ACHN (cell line): ENCODE data around the gene KDM4E.
"Not testable (repeated sequence)": the region's sequence is repeated elsewhere in the genome, so short reads cannot be mapped to it uniquely, and the experiment has no call there.

ENCODE experiments used
- DNase-seq: peaks from one replicate; pipeline ENCODE4 v3.0.0-alpha.2; 2015
- in situ Hi-C: cut with HindIII; loops from 2 replicates; pipeline ENCODE4 v1.10.0; 2017; ENCODE audit warnings: low sequenced_read_pairs, low pct_ligation_motif_present, low pct_unique_long_range_greater_than_20kb

Gene KDM4E

DNA sequence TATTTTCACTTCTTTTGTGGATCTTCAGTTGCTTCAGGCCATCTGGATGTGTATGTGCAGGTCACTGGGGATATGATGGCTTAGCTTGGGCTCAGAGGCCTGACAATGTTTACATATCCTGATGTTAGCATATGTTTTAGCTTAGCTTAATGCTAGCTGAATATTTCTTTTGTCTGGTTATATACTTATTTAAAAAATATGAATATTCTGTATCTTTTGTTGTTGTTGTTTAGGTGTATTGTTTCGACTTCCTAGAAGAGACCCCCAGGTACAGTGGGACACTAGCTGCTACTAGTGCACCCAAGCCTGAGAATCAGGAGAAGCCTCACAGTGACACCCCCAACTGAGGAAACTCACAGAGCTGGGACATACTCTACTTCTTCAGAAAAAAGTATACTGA lies at the start of gene KDM4E:
Gene KDM4E, plus strand, starts transcription at position 301 of the 400 bp plus-strand sequence. CDS start 300 bp downstream, outside the sequence.
- DNase-seq, result no peak
- in situ Hi-C loops, result no loop called here

DNA sequence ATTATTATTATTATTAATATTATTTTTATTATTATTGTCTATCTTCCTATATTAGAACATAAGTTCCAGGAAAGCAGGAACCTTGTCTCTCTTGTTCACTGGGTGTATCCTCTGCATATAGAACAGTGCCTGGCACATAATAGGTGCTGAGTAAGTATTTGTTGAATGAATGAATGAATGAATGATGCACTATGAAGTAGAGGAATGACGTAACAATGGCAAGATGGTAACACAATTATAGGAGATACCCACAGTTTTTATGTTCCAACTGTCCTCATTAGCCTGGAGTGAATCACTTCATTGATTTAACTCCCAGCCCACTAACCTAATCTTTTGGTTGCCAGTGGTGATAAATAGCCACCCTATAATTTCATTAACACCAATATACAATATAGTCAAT lies 49.5 kb upstream of the KDM4E start:
- in situ Hi-C loops, result no loop called here
- DNase-seq, result no peak

DNA sequence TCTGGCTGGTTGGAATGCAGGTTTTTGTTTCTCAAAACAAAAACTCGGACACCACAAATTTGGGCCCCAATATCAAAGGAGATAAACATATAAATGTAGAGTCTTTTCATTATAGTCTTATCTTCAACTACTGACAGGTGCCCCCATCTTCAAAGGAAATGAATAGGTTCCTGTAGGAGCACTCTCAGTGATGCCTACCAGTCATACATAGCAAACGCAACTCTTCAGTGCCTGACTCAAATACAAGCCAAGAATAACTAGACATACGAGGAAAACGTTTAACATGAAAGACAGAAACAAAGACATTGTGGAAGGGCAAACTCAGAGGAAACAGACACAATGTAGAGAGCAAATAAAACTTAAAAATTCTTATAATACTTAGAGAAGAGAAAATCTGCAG lies 37.7 kb upstream of the KDM4E start:
- in situ Hi-C loops, result no loop called here
- DNase-seq, result no peak

DNA sequence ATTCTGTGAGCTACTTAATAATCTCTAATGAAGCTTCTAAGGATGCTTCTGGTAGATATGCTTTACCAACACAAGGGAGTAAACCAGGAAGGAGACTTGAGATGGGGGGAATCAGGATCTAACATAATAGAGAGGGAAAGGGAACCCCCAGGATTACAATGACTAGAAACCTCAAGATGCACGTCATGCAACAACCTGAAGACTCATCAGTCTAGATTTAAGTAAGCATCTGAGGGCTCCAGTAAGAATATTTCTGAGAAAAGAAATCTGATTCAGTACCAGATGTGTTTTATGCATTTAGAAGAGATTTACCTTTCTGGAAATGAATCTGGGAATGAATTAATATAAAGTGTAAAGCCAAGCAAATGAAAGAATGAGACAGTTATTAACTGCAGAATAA lies 36.3 kb upstream of the KDM4E start:
- in situ Hi-C loops, result no loop called here
- no peak for DNase-seq

DNA sequence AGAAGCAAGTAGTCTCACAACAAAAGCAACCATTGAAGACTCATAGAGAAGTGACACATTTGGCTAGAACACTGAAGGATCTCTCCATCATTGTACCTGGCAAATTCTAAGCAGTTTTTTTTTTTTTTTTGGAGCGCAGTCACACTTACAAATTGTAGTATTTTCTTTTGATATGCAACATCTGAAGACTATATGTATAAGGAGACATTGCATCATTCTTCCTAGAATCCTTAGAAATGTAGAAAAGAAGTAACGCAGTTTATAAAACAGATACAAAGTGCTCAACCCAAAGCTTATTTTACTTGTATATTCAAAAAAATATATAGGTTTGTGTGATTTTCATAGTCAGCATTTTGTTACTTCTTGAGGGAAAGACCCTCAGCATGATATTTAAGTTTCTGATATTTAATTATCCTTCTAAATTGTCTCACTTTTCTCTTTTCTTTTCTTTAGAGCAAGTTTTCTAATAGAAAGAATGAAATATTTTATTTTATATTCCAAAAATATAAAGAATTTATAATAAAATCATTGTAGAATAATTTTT lies 31.6 kb upstream of the KDM4E start:
- in situ Hi-C loops, result no loop called here
- DNase-seq, result no peak

DNA sequence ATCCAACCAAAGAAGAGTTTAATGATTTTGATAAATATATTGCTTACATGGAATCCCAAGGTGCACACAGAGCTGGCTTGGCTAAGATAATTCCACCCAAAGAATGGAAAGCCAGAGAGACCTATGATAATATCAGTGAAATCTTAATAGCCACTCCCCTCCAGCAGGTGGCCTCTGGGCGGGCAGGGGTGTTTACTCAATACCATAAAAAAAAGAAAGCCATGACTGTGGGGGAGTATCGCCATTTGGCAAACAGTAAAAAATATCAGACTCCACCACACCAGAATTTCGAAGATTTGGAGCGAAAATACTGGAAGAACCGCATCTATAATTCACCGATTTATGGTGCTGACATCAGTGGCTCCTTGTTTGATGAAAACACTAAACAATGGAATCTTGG lies 27.6 kb upstream of the KDM4E start:
- in situ Hi-C loops, result no loop called here
- DNase-seq, result no peak

DNA sequence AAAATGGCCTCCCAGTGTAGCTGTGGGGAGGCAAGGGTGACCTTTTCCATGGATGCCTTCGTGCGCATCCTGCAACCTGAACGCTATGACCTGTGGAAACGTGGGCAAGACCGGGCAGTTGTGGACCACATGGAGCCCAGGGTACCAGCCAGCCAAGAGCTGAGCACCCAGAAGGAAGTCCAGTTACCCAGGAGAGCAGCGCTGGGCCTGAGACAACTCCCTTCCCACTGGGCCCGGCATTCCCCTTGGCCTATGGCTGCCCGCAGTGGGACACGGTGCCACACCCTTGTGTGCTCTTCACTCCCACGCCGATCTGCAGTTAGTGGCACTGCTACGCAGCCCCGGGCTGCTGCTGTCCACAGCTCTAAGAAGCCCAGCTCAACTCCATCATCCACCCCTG lies 26.8 kb upstream of the KDM4E start:
- in situ Hi-C loops, result no loop called here
- DNase-seq, result no peak

DNA sequence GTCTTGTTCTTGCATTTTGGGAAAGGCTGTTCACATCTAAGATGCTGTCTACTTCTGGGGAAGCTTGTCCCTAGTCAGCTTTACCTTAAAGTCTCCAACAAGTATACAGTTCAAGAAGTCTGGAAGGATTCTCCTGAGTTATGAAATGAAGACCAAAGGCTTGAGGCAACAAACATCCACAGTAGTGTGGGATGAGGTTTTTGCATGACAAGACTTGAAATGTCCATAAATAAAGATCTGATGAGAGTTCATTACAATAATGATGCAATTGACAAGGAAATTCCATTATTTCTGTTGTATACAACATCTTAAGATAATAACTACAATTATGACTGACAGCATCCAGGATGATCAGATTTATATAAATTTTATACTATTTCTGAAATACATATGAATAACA lies 21.3 kb upstream of the KDM4E start:
- no peak for DNase-seq
- in situ Hi-C loops, result no loop called here

DNA sequence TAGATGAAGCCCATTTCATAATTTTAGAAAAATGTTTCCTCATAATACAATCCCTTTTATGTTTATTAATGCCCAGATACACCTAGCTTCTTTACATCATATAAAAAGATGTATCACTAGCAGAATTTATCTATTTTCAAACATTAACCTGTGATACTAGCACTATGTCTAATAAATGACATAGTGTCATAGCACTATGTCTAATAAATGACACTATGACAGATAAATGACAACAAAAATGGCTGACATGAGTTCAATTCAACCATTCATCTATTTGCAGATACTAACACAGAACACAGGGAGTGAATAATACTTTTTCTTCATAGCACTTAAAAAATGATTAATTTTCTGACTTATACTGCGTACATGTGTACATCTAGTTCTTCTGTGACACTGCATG lies 19.4 kb upstream of the KDM4E start:
- in situ Hi-C loops, result no loop called here
- no peak for DNase-seq

DNA sequence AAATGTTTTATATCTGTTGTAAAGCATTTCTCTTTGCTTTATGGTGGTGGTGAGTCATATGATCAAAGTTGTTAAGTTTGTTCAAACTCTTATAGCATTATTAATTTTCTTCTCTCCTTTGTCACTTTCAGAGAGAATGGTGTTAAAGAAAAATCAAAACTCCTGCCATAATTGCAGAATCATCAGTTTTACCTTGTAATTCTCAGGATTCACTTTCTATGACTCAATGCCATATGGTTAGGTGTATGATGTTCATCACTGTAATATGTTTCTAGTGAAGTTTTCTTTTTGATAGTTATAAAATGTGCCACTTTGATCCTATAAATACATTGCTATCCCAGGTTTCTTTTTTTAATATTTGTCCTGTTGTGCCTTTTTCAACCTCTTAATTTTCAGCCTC lies 13.7 kb upstream of the KDM4E start:
- DNase-seq, result no peak
- in situ Hi-C loops, result no loop called here

DNA sequence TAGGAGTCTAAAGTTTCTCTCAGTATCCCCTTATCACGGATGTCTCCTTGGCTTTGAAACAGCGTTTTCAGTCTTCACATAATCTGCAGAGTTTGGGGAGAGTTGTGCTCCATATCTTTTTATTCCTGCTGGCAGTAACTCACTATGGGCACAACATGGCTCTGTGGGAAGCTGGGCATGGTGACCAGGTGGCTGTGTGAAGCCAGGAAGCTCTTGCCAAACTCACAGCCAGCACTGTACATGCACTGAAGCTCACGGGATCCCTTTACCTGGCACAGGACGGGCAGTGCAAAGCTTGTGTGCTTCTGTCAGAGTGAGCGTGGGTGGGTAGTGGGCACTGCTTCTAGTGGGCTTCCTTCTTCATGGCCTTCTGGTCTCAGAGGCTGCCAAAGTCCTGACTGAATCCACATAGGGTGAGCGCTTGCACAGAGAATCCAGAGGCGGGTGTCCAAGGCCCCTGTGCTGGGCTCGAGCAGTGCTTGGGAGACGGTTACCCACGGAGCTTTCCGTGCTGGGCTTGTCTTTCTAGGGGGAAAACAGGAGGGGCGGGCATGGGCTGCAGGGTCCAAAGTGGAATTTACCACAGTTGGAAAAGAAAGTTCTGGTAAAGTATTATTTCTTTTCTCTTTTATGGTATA lies 10.8 kb upstream of the KDM4E start:
- in situ Hi-C loops, result no loop called here
- DNase-seq, result no peak

DNA sequence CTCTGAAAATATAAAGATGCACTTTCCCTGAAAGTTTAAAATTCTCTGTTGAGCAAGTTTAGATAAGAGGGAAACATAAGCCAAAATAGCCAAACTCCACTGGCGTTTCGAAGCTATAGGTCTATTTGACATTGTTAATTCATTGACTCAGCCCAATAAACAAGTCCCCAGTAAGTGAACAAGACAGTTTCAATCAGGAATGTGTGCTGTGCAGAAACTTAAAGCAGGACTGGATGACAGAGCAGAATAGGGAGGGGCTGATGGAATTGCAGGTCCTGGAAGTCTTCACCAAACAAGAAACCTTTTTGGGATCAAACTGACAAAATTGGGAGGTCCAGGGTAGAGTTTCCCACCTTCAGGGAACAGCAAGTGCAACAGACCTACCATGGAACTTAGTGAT lies 8.9 kb upstream of the KDM4E start:
- in situ Hi-C loops, result no loop called here
- no peak for DNase-seq

DNA sequence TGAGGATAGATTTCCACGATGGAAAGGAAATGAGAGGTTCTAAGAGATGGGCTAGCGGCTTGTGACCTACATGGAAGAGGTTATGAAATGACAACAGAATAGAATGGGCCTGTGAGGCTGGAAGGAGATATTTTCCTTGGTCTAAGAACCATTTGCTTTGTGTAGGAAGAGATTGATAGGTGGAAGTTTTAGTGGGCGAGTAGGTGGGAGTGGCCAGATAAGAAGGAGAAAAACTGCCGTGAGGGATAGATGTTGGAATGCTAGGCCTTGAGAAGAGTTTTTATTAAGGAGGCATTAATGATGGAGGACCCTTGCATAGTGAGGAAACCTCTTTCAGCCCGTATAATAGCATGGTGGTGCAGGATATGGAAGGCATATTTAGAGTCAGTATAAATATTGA lies 3.6 kb upstream of the KDM4E start:
- in situ Hi-C loops, result not testable (repeated sequence)

DNA sequence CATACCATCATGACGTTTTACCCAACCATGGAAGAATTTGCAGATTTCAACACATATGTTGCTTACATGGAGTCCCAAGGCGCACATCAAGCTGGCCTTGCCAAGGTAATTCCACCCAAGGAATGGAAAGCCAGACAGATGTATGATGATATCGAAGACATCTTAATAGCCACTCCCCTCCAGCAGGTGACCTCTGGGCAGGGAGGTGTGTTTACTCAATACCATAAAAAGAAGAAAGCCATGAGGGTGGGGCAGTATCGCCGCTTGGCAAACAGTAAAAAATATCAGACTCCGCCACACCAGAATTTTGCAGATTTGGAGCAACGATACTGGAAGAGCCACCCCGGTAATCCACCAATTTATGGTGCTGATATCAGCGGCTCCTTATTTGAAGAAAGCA lies 536 bp downstream of the KDM4E start:
- in situ Hi-C loops, DNase-seq: not testable (repeated sequence)

More for the DNA sequence above, 3.6 kb upstream of the KDM4E start:
- not testable (repeated sequence) for DNase-seq

DNA sequence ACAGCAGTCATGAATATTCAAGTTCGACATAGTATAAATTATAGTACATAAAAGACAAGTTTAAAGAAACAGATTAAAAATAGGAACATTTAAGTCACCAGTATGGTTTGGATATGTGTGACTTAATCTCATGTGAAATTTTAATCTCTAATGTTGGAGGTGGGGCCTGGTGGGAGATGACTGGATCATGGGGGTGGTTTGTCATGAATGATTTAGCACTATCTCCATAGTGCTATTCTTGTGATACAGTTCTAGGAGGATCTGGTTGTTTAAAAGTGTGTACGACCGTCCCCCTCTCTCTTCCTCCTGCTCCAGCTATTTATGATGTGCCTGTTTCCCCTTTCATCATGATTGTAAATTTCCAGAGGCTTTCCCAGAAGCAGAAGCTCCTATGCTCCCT lies 3.3 kb downstream of the KDM4E start:
- DNase-seq, result no peak
- in situ Hi-C loops, result no loop called here

DNA sequence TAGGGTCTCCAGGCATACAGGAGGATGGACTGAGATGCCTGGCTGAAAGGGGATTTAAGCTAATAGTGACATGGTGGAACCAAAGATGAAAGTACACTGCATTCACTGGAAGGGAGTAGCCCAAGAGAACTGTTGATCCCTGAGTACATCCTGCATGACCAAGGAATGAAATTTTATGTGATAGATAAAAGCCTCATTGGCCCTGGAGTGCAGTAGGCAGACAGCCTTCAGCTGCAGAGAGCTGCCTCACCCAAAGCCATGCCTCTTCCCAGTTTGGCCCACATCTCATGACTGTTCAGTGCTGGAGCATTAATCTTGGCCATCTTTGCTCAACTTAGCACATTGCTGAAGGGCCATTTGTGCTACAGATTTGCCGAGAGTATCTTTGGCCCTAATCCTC lies 8.0 kb downstream of the KDM4E start:
- DNase-seq, result no peak
- in situ Hi-C loops, result no loop called here

DNA sequence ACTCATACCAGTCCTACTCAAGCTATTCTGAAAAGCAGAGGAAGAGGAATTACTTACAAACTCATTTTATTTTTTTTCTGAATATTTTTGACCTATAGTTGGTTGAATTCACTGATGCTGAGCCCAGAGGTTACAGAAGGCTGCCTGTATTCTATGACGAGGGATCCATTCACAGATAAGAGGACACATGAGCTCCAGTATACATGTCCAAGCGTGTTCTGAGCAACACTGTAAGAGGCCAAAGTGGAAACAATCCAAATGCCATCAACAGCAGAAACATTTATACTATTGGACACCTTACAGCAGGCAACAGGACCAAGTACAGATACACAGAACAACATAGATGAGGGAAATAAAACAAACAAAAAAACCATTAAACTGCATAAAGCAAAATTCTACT lies 10.3 kb downstream of the KDM4E start:
- in situ Hi-C loops, result no loop called here
- DNase-seq, result no peak

DNA sequence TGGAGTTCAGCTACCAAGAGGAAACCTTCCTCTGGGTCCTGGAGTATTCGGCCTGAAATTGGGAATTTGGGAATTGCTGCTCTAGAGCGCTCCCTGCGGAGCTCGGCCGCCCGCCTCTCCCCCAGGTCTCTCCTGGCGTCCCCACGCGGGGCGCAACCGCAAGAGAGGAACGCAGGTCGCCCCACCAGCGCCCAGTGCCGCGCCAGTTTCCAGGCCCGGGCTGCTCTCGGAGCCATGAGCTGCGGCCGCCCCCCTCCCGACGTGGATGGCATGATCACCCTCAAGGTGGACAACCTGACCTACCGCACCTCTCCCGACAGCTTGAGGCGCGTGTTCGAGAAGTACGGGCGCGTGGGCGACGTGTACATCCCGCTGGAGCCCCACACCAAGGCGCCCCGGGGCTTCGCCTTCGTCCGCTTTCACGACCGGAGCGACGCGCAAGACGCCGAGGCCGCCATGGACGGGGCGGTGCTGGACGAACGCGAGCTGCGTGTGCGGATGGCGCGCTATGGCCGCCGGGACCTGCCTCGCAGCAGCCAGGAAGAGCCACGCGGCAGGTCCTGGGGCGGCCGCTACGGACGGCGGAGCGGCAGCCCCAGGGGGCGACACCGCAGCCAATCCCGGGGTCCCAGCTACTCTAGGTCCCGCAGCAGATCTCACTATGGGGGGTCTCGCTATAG lies 12.4 kb downstream of the KDM4E start:
- DNase-seq, in situ Hi-C loops: not testable (repeated sequence)

DNA sequence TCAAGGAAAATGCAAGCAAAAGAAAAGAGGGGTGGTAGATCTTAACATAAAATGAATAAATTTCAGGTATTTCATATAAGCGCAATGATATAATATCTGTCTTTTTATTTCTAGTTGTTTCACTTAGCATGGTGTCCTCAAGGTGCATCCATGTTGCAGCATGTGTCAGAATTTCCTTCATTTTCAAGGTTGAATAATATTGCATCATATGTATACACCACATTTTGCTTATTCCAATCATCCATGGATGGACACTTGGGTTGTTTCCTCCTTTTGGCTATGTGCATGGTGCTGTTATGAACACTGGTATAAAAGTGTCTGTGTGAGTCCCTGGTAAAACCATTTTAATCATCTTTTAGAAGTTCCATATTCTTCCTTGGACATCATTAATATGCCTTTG lies 17.2 kb downstream of the KDM4E start:
- in situ Hi-C loops, result no loop called here
- no peak for DNase-seq

DNA sequence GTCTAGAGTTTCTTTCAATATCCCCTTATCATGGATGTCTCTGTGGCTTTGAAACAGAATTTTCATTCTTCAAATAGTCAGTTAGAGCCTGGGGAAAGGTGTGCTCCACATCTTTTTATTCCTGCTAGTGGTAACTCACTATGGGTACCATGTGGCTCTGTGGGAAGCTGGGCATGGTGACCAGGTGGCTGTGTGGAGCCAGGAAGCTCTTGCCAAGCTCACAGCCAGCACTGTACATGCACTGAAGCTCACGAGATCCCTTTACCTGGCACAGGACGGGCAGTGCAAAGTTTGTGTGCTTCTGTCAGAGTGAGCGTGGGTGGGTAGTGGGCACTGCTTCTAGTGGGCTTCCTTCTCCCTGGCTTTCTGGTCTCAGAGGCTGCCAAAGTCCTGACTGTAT lies 17.8 kb downstream of the KDM4E start:
- DNase-seq, result no peak
- in situ Hi-C loops, result no loop called here
